Measurements from ENCODE around the gene CDC16.

CDC16 gene

DNA sequence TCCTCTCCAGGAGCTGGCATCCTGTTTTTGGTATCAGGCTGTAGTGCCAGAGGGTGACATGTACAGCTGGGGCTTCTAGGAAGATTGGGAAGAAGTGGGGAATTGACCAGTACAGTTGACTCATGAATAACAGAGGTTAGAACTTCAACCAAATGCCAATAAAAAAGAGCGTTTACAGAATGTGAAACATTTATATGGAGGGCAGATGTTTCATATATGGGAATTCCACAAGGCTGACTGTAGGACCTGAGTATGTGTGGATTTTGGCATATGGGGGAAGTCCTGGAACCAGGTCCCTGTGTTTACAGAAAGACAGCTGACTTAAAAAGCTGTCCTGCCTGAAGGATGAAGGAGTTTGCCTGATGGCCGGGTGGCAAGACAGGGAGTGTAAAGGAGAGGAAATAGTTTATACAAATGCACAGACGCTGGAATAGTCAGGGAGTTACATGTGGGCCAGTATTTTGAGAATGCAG lies 84.8 kb downstream of the CDC16 start:
- no peak for TF ChIP-seq CTCF (IDR thresholded peaks at IDR 0.05; ENCODE audit: low read depth, low read length)
- DNase-seq (ENCODE audit: extremely low read depth, low read depth) = peak; percentile 30

DNA sequence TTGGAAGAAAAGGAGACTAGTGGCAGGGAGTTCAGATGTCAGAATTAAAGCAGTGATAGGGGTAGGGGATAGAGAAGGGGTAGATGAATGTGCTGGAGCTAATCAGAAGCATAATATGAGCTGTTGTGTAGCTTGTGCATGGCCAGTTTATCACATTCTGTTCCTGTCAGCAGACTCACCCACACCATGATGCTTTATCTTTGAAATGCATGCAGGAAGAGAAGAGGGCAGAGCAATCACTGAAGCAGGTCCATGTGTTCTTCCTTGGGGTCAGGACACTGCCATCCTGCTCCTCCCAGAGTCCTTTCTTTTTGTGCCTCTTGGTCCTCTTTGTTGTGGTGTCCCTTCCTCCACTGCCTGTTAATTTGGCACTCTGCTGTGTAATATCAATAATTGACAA lies 85.4 kb downstream of the CDC16 start:
- DNase-seq (ENCODE audit: extremely low read depth, low read depth) = no peak
- no peak for TF ChIP-seq CTCF (IDR thresholded peaks at IDR 0.05; ENCODE audit: low read depth, low read length)

DNA sequence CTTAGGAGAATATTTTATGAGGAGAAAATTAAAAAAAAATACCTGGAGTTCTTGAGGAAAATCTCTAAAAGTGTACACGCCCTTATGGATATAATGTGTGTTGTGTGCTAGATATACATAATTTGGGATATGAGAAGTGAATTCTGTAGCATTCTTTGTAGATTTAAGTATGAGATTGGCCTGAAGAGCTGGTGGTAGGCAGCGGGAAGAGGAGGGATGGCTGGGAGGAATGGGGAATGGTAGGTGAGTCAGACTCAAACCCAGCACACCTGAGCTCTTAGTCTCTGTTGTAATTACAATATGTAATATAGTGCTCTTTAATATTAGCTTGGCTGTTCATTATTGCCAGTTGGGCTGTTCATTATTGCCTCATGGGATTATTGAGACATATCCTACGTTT lies 86.6 kb downstream of the CDC16 start:
- no peak for DNase-seq (ENCODE audit: extremely low read depth, low read depth)
- no peak for TF ChIP-seq CTCF (IDR thresholded peaks at IDR 0.05; ENCODE audit: low read depth, low read length)
